Psoas muscle (tissue), 8 donors: ENCODE data around the gene USP6. TPM values are rescaled to one million over a fixed set of nuclear protein-coding genes. Genes with fewer than 3 reads are reported as not detected.
"Not testable (repeated sequence)": the region's sequence is repeated elsewhere in the genome, so short reads cannot be mapped to it uniquely, and the experiment has no call there.

Experiments
- ATAC-seq, 4 donors: fragments of 200-7000 bp; cut with Tn5 transposase; one replicate each; pipeline ENCODE4 v1.9.1; 2020; ENCODE audit warnings: moderate library complexity in 3 of 4, mild to moderate bottlenecking in 2 of 4
- DNase-seq, 2 donors: peaks; one replicate each; pipeline ENCODE4 v3.0.0-alpha.2; 2020
- H3K27ac ChIP-seq: fragments of 200-600 bp; one replicate; pipeline ENCODE4 v1.8.0; 2022
- H3K27me3 ChIP-seq, 3 donors: fragments of 200-600 bp in 1 of 3; one replicate each; pipeline versions ENCODE4 v1.6.1 to v1.8.0; 2013 to 2022; ENCODE audit warnings: low read length in 2 of 3, mild to moderate bottlenecking in 2 of 3, moderate library complexity in 1 of 3; ENCODE audit not compliant: insufficient read depth in 3 of 3
- H3K36me3 ChIP-seq, 2 donors: fragments of 200-600 bp in 1 of 2; one replicate each; pipeline versions ENCODE4 v1.6.1 to v1.8.0; 2013 to 2022; ENCODE audit warnings: low read depth in 1 of 2, mild to moderate bottlenecking in 1 of 2, moderate library complexity in 1 of 2; ENCODE audit not compliant: insufficient read depth in 1 of 2
- H3K4me1 ChIP-seq: fragments of 200-600 bp; one replicate; pipeline ENCODE4 v1.8.0; 2022
- H3K4me3 ChIP-seq: fragments of 200-600 bp; one replicate; pipeline ENCODE4 v1.8.0; 2022; ENCODE audit warnings: mild to moderate bottlenecking
- H3K9me3 ChIP-seq: fragments of 200-600 bp; one replicate; pipeline ENCODE4 v1.8.0; 2022
- CTCF ChIP-seq: fragments of 200-600 bp; IDR thresholded peaks from one replicate; pipeline ENCODE4 v1.8.0; 2022; ENCODE audit warnings: antibody characterized with exemption
- WGBS, 3 donors: extraction: QIAGEN DNeasy Blood & Tissue Kit; methylation state at CpG; one replicate each; pipeline versions ENCODE4 v1.1.6 to v1.1.7; 2013; 5-methylcytosine and 5-hydroxymethylcytosine counted together
- intact Hi-C, 2 donors: fragments of 100-400 bp; cut with DNase I; formaldehyde crosslinking; loops; one replicate each; pipeline versions ENCODE4 v1.11.0 to v1.14.2; 2022
- polyA plus RNA-seq, 3 donors: library from polyadenylated mRNA; stranded (reverse); fragments of 200-250 nt; gene quantifications; one replicate each; pipeline ENCODE4 v1.2.3, GENCODE V29; 2013
- total RNA-seq, 4 donors: library from RNA; stranded (reverse); fragmentation: NEBNext Ultra II Directional in 2 of 4; extraction: Animal tissue kit (Norgen Biotek cat#: 25700) in 2 of 4; gene quantifications; one replicate each; pipeline versions ENCODE4 v1.2.1 to v1.2.4, GENCODE V29; 2021 to 2023
- donor health status: healthy with polysubstance abuse.
- donor health status: DM: no; HTN: no; CAD: no; lungs with moderate emphysema.
- donor health status: Bipolar disorder and iron deficiency.
- donor health status: healthy.
- donor health status: DM: yes; HTN: yes; CAD: no.
- donor health status: DM: no; HTN: no; CAD: no.
- donor health status: DM: no; HTN: no; CAD: no.
- donor health status: DM: yes; HTN: yes; CAD: no.

USP6 gene
- total and polyA plus RNA-seq, 7 donors = 0.05 to 3.2 (median 0.40) TPM

DNA sequence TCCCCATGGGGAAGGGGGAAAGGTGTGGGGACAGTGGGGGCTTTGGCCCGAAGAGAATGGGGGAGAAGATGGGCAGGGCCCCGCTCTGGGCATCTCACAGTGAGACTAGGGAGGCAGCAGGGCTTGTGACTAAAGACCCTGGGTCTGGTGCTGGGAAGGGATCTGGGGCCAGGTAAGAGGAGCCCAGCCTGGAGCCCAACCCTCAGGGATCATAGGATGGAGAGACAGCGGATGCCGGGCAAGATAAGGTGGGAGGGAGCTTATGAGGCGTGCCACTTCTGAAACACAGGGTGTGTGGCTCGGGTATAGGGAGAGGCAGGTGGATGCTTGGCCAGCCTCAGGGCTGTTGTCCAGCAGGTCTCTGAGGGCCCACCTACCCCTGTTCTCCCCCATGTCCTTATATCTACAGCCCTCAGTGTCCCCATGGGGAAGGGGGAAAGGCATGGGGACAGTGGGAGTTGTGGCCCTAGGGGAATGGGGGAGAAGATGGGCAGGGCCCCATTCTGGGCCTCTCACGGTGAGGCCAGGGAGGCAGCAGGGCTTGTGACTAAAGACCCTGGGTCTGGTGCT, 15.4 kb downstream of the USP6 start:
- Histone ChIP-seq H3K9me3 (no peaks in the 10 kb centered on the region), H3K27me3 (no peaks in the 10 kb centered on the region), H3K27ac (no peak overlapping the region), H3K4me3 (no peak overlapping the region), H3K4me1 (no peaks in the 10 kb centered on the region), H3K36me3 (peaks cover 0 to 20% of the 10 kb centered on the region in 2 donors)
- ATAC-seq = no peak
- no peak for TF ChIP-seq CTCF
- DNase-seq = no peak
- intact Hi-C loops = no loop called here
- 88 to 94% (median 93%) methylated on average over 7 of the region's 7 CpGs for WGBS, 3 donors

- intact Hi-C loops, H3K27me3 ChIP-seq, ATAC-seq, H3K4me1 ChIP-seq, H3K9me3 ChIP-seq, DNase-seq, H3K4me3 ChIP-seq, H3K27ac ChIP-seq: not testable (repeated sequence)
- H3K36me3 ChIP-seq = peaks cover 0 to 20% of the 10 kb centered on the region in 2 donors
- 86 to 88% (median 87%) methylated on average over 13 to 16 of the region's 16 CpGs for WGBS, 3 donors
These were observed 16.1 kb downstream of the USP6 start for GRCh38 chr17:5131799-5132502.

DNA sequence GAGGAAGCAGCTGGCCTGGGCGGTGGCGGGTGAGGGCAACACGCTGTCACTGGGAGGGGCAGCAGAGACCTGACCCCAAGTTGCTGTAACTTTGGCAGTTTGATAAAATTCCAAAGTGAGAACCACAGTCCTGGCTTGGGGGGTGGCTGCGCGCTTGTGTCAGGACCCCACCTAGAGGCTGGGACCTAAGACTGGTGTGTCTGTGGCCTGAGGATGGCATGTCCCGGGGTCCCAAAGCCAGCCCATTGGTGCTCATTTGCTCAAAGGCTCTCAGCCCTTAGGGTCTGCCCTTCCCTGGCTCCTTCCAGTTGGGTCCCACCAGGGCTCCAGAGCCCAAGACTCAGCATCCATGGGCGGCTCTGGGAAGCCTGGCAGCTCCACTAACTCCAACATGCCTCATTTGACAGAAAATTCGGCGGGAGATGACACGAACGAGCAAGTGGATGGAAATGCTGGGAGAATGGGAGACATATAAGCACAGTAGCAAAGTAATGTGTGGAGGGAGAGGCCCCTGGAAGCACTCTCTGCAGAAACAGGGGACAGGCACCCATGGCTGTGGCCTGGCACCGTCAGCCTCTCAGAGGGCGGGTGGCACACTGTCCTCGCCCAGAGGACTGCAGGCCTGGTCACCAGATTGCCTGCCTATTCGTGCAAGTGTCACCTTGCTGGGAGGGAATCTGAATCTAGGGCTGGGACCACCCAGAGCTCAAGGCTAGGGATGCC, 16.8 kb downstream of the USP6 start:
- DNase-seq, H3K4me3 ChIP-seq, H3K4me1 ChIP-seq, H3K27ac ChIP-seq, ATAC-seq, intact Hi-C loops, H3K9me3 ChIP-seq, H3K27me3 ChIP-seq: not testable (repeated sequence)
- WGBS, 3 donors = 90 to 93% (median 92%) methylated on average over 15 of the region's 15 CpGs
- peaks cover 0 to 20% of the 10 kb centered on the region in 2 donors for H3K36me3 ChIP-seq

- no peak for ATAC-seq
- H3K27me3 ChIP-seq = no peaks in the 10 kb centered on the region
- H3K36me3 ChIP-seq = peaks cover 0 to 20% of the 10 kb centered on the region in 2 donors
- no peak overlapping the region for H3K27ac ChIP-seq
- H3K9me3 ChIP-seq = no peaks in the 10 kb centered on the region
- TF ChIP-seq CTCF = no peak
- WGBS, 3 donors = 71 to 77% (median 71%) methylated on average over 8 of the region's 8 CpGs
- no peak overlapping the region for H3K4me3 ChIP-seq
- DNase-seq = no peak
- intact Hi-C loops = no loop called here
- H3K4me1 ChIP-seq = no peaks in the 10 kb centered on the region
These were observed 17.5 kb downstream of the USP6 start for GRCh38 chr17:5133311-5133710.

DNA sequence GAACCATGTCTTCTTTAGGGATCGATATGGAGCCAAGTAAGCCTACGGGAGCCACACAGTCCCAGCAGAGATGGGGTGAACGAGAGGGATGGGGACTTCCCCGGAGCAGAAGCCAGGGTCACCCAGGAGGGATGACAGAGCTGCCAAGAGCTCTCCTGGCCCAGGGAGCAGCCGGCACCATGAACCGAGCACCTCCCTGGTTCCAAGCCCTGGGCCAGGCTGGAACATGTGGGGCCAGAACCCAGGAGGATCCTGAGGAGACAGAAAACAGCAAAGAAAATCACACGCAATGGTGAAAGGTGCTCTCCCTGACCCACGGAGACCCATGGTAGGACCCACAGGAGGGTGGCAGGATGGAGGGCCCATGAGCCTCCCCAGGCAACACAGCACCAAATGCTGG, 18.1 kb downstream of the USP6 start:
- H3K4me3 ChIP-seq = not testable (repeated sequence)

GRCh38 chr17:5134571-5134970, 18.7 kb downstream of the USP6 start:
- 84 to 91% (median 86%) methylated on average over 11 of the region's 11 CpGs for WGBS, 3 donors
- ATAC-seq, H3K27me3 ChIP-seq, H3K4me3 ChIP-seq, H3K9me3 ChIP-seq, H3K4me1 ChIP-seq, H3K27ac ChIP-seq, intact Hi-C loops, DNase-seq: not testable (repeated sequence)
- peaks cover 0 to 20% of the 10 kb centered on the region in 2 donors for H3K36me3 ChIP-seq

More for the DNA sequence above, 18.1 kb downstream of the USP6 start:
- H3K27me3 ChIP-seq, ATAC-seq, H3K9me3 ChIP-seq, H3K4me1 ChIP-seq, H3K27ac ChIP-seq, DNase-seq, intact Hi-C loops: not testable (repeated sequence)
- WGBS, 3 donors = 82 to 90% (median 89%) methylated on average over 8 of the region's 8 CpGs
- H3K36me3 ChIP-seq = peaks cover 0 to 20% of the 10 kb centered on the region in 2 donors

DNA sequence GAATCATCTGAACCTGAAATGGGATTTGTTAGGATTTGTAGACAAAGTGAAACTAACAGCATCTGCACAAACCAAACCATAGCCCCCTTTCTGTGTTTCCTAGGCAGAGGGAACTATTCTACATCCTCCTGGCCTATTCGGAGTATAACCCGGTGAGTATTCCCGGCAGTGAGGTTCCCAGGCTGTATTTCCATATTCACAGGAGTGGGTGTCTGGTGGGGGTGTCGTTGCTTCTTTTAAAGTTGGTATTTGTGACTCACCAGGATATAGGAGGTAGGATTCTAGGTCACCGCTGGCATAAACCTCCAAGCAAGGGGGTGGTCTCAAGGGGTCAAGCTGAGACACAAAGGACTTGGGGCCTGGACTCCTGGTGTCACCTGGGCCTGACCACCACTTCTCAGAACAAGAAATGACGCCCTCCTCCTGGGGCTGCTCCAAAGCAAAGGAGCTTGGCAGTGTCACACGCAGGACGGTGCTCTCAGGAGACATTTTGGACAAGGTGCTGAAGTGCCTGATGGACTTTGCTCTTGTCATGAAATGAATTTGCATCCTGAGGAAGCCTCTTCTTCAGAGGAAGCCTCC, 19.4 kb downstream of the USP6 start:
- WGBS, 3 donors = 76 to 88% (median 80%) methylated on average over 8 of the region's 8 CpGs
- intact Hi-C loops, ATAC-seq: not testable (repeated sequence)

More for the DNA sequence above, 19.4 kb downstream of the USP6 start:
- not testable (repeated sequence) for H3K27me3 ChIP-seq, H3K27ac ChIP-seq, H3K9me3 ChIP-seq, DNase-seq, H3K4me1 ChIP-seq, H3K4me3 ChIP-seq
- H3K36me3 ChIP-seq = peaks cover 0 to 20% of the 10 kb centered on the region in 2 donors
